CD4-positive, alpha-beta T cell treated with Interleukin-12 subunit alpha and Interleukin-12 subunit beta, for 1 hour (primary cell): ENCODE results near the gene SPARCL1.
"Not testable (repeated sequence)": the region's sequence is repeated elsewhere in the genome, so short reads cannot be mapped to it uniquely, and the experiment has no call there.

Experiments used
- DNase-seq: peaks from one replicate; pipeline ENCODE4 v3.0.0-alpha.2; 2020

Gene SPARCL1

GRCh38 chr4:87433342-87433741 lies 95.8 kb downstream of the SPARCL1 start:
- no peak for DNase-seq

- DNase-seq: no peak
Measured at GRCh38 chr4:87430038-87430437, 99.1 kb downstream of the SPARCL1 start.

- DNase-seq: no peak
Measured at GRCh38 chr4:87428979-87429378, 100.2 kb downstream of the SPARCL1 start.

- no peak for DNase-seq
Measured at GRCh38 chr4:87427518-87427868, 101.7 kb downstream of the SPARCL1 start.

GRCh38 chr4:87426865-87427517 lies 102.2 kb downstream of the SPARCL1 start:
- DNase-seq: no peak

- DNase-seq: no peak
Measured at GRCh38 chr4:87425711-87426110, 103.5 kb downstream of the SPARCL1 start.

- not testable (repeated sequence) for DNase-seq
Measured at GRCh38 chr4:87424099-87424543, 105.1 kb downstream of the SPARCL1 start.
